GM12891 (cell line): ENCODE data around the gene KCNIP4.

Experiments used
- POLR2AphosphoS5 ChIP-seq: IDR thresholded peaks from 2 replicates; pipeline ENCODE4 v1.6.1; 2011; ENCODE audit warnings: low read depth, low read length, control low read depth
- TAF1 ChIP-seq: IDR thresholded peaks from 2 replicates; pipeline ENCODE4 v1.6.1; 2011; ENCODE audit warnings: low read depth, low read length, control low read depth

- TF ChIP-seq POLR2AphosphoS5 (no peak), TAF1 (no peak)
Observed at GRCh38 chr4:21948347-21949072, at the start of gene KCNIP4.
